Panc1 (cell line): ENCODE data around the gene CEP44. TPM values are rescaled to one million over a fixed set of nuclear protein-coding genes. Genes with fewer than 3 reads are reported as not detected.

Source experiments
- ATAC-seq: fragments of 200-7000 bp; cut with Tn5 transposase; 2 replicates; pipeline ENCODE4 v1.9.1; 2020; ENCODE audit warnings: mild to moderate bottlenecking, moderate library complexity
- BruUV-seq: library from RNA; stranded (reverse); fragments of 400-500 nt; replicated peaks from 2 replicates; lab custom pipeline; 2021; lab: Mats Ljungman, UMichigan
- CTCF ChIA-PET: fragments of 300-600 bp; sonication (Branson Sonifier 250); formaldehyde crosslinking; loops from one replicate; lab custom pipeline; 2022; ENCODE audit warnings: antibody characterized with exemption; lab: Charles Lee
- POLR2A ChIA-PET: fragments of 300-600 bp; sonication (Branson Sonifier 250); formaldehyde crosslinking; loops from one replicate; lab custom pipeline; 2022; ENCODE audit warnings: antibody characterized with exemption; lab: Charles Lee
- DNase-seq: peaks from one replicate; pipeline ENCODE4 v3.0.0-alpha.2; 2010; ENCODE audit warnings: low read depth, low spot score
- H3K27ac ChIP-seq: 2 replicates; pipeline ENCODE4 v1.5.1; 2011; ENCODE audit warnings: mild to moderate bottlenecking, low read length, inconsistent platforms
- H3K27me3 ChIP-seq: fragments of 200-500 bp; sonication (Bioruptor generic); 2 replicates; pipeline ENCODE4 v1.6.0; 2014; ENCODE audit warnings: low read length, inconsistent platforms; ENCODE audit not compliant: control insufficient read depth, insufficient read depth
- H3K36me3 ChIP-seq: fragments of 200-500 bp; sonication (Bioruptor generic); 2 replicates; pipeline ENCODE4 v1.5.1; 2014; ENCODE audit warnings: inconsistent platforms, mild to moderate bottlenecking, low read length, moderate library complexity; ENCODE audit not compliant: control insufficient read depth, insufficient read depth
- H3K4me1 ChIP-seq: 2 replicates; pipeline ENCODE4 v1.5.1; 2011; ENCODE audit warnings: inconsistent platforms, mild to moderate bottlenecking, low read length, moderate library complexity; ENCODE audit not compliant: control insufficient read depth, insufficient read depth
- H3K4me3 ChIP-seq, 2 experiments: 2 replicates each; pipeline ENCODE4 v1.5.1; 2011 to 2012; ENCODE audit warnings: low read depth in 2 of 2, low read length in 2 of 2, mild to moderate bottlenecking in 2 of 2, inconsistent platforms in 1 of 2, moderate library complexity in 1 of 2
- H3K9me3 ChIP-seq: fragments of 200-500 bp; sonication (Bioruptor generic); 2 replicates; pipeline ENCODE4 v1.5.1; 2014; ENCODE audit warnings: low read depth, mild to moderate bottlenecking, inconsistent platforms, low read length, moderate library complexity; ENCODE audit not compliant: control insufficient read depth, insufficient read depth
- CTCF ChIP-seq: fragments of 450-650 bp; IDR thresholded peaks from 2 replicates; pipeline ENCODE4 v1.5.1; 2017; ENCODE audit warnings: mild to moderate bottlenecking
- POLR2AphosphoS5 ChIP-seq: IDR thresholded peaks from 2 replicates; pipeline ENCODE4 v1.6.1; 2012; ENCODE audit warnings: mild to moderate bottlenecking, low read depth, low read length, moderate library complexity
- REST ChIP-seq, 2 experiments: IDR thresholded peaks; 2 replicates each; pipeline ENCODE4 v1.6.1; 2011 to 2012; ENCODE audit warnings: low read depth in 2 of 2, control low read depth in 1 of 2, low read length in 1 of 2, mild to moderate bottlenecking in 1 of 2, moderate library complexity in 1 of 2; ENCODE audit not compliant: insufficient read depth in 1 of 2
- SIN3A ChIP-seq: IDR thresholded peaks from 2 replicates; pipeline ENCODE4 v1.6.1; 2012; ENCODE audit warnings: low read depth, mild to moderate bottlenecking, low read length, moderate library complexity, borderline replicate concordance; ENCODE audit not compliant: insufficient read depth
- TCF7L2 ChIP-seq: IDR thresholded peaks from 2 replicates; pipeline ENCODE4 v1.6.1; 2011; ENCODE audit warnings: mild to moderate bottlenecking, low read depth, low read length, inconsistent platforms
- in situ Hi-C: cut with HindIII; loops from 2 replicates; pipeline ENCODE4 v1.10.0; 2016; ENCODE audit warnings: low sequenced_read_pairs, low pct_unique_long_range_greater_than_20kb
- intact Hi-C: fragments of 100-400 bp; cut with micrococcal nuclease; formaldehyde crosslinking; loops from one replicate; pipeline ENCODE4 v1.10.0; 2022; ENCODE audit not compliant: unreplicated experiment
- total RNA-seq: library from RNA; stranded (reverse); gene quantifications from one replicate; pipeline ENCODE4 v1.2.1, GENCODE V29; 2021; ENCODE audit not compliant: unreplicated experiment

CEP44 gene
- total RNA-seq, 1 experiment from 2014 or later = 9.8 TPM

- no TSS peak for BruUV-seq
- ChIA-PET POLR2A (no interaction called here), CTCF (no interaction called here)
- Histone ChIP-seq H3K36me3 (no peaks in the 10 kb centered on the region), H3K4me1 (no peaks in the 10 kb centered on the region), H3K27me3 (no peaks in the 10 kb centered on the region), H3K4me3 (no peak overlapping the region), H3K27ac (no peak overlapping the region), H3K9me3 (no peaks in the 10 kb centered on the region)
- ATAC-seq (no peak), DNase-seq (no peak)
- TF ChIP-seq CTCF = no peak
- no peak for TF ChIP-seq SIN3A
- no peak for TF ChIP-seq TCF7L2
- TF ChIP-seq POLR2AphosphoS5 = no peak
- TF ChIP-seq REST (IDR thresholded peaks at IDR 0.05; ENCODE audit: insufficient read depth in 1 of 2, low read depth in 2 of 2, low read length in 1 of 2) = no peak
- intact Hi-C loops (no loop called here), in situ Hi-C loops (no loop called here)
These were observed 42.5 kb upstream of the CEP44 start for GRCh38 chr4:174241162-174241561.

- POLR2A ChIA-PET = no interaction called here
These were observed 39.3 kb upstream of the CEP44 start for GRCh38 chr4:174244441-174244840.

More at GRCh38 chr4:174244441-174244840, 39.3 kb upstream of the CEP44 start:
- intact Hi-C loops (no loop called here), in situ Hi-C loops (no loop called here)
- no peak overlapping the region for H3K27ac ChIP-seq
- no TSS peak for BruUV-seq
- no peaks in the 10 kb centered on the region for H3K27me3 ChIP-seq
- CTCF ChIA-PET = no interaction called here
- ATAC-seq (no peak), DNase-seq (no peak)
- no peaks in the 10 kb centered on the region for H3K4me1 ChIP-seq
- no peak for TF ChIP-seq SIN3A
- no peak for TF ChIP-seq TCF7L2
- TF ChIP-seq REST (IDR thresholded peaks at IDR 0.05; ENCODE audit: insufficient read depth in 1 of 2, low read depth in 2 of 2, low read length in 1 of 2) = no peak
- no peak for TF ChIP-seq POLR2AphosphoS5
- no peak for TF ChIP-seq CTCF
- no peaks in the 10 kb centered on the region for H3K36me3 ChIP-seq
- H3K9me3 ChIP-seq = no peaks in the 10 kb centered on the region
- no peak overlapping the region for H3K4me3 ChIP-seq
